HL-60 (cell line): ENCODE results near the gene CYP2C8.

ENCODE experiments used
- DNase-seq, 2 experiments: peaks; one replicate each; pipeline ENCODE4 v3.0.0-alpha.2; 2010 to 2020; ENCODE audit warnings: low read depth in 1 of 2, low spot score in 1 of 2
- H3K27ac ChIP-seq: fragments of 250-450 bp; sonication (Bioruptor Pico); replicated peaks from 2 replicates; pipeline ENCODE4 v1.5.1; 2020; ENCODE audit warnings: mild to moderate bottlenecking, moderate library complexity
- H3K27me3 ChIP-seq: fragments of 250-450 bp; sonication (Bioruptor Pico); 2 replicates; pipeline ENCODE4 v1.5.1; 2021; ENCODE audit warnings: mild to moderate bottlenecking, moderate library complexity; ENCODE audit not compliant: insufficient read depth, poor library complexity, severe bottlenecking
- H3K4me3 ChIP-seq: replicated peaks from 2 replicates; pipeline ENCODE4 v1.5.1; 2011; ENCODE audit warnings: mild to moderate bottlenecking, control low read depth, low read length; ENCODE audit not compliant: insufficient read depth
- GABPA ChIP-seq: IDR thresholded peaks from 2 replicates; pipeline ENCODE4 v1.6.1; 2012; ENCODE audit warnings: low read depth
- POLR2AphosphoS5 ChIP-seq: IDR thresholded peaks from 2 replicates; pipeline ENCODE4 v1.6.1; 2012; ENCODE audit warnings: low read depth
- SPI1 ChIP-seq: IDR thresholded peaks from 2 replicates; pipeline ENCODE4 v1.6.1; 2012; ENCODE audit warnings: low read depth, mild to moderate bottlenecking, borderline replicate concordance
- TF ChIP-seq, protein P1 (sequence below): IDR thresholded peaks from one replicate; pipeline ENCODE4 v1.5.1; 2011; ENCODE audit warnings: low read length, control low read depth, inconsistent platforms; ENCODE audit not compliant: insufficient read depth
- TF ChIP-seq, protein P2 (sequence below): IDR thresholded peaks from 2 replicates; pipeline ENCODE4 v1.6.1; 2012; ENCODE audit warnings: low read depth; ENCODE audit not compliant: insufficient replicate concordance

CYP2C8 gene

DNA sequence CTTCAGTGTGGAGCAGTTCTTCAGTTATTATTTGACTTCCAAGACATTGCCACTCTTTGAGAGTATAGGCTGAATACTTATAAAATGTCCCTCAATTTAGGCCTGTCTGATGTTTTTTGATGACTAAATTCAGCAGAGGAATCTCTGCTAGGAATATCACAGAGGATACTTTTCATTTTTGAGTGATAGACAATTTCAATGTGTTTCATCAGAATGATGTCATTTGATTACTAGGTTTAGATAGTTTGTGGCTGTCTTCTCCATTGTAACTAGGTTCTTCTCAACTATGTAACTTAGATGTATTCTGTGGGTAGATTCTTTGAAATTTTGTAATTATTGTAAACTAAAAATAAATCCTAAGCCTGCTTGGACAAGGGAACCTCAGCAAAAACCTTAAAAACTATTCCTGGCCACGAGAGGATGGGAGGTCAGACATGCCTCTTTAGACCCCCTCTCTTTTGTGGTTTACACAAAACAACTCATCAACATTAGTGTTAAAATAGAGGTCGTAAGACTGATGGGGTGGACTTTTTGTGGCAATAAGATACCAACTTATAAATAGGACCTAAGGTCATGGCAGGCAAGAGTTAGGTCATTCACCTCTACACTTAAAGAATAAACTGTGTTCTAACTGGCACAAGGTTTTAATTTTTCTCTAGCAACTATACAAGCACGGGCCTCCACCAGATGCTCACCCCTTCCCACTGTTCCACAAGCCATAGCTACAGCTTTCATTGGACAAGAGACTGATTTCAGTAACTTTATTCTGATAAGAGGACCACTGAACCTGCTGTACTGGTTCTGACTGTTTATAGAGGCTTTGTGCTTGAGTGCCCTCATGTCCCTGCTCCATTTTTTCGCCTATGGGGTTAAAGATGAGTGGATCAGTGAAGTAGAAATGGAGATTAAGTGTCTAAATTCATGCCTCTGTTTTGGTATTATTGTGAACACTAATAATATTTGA, 33.7 kb downstream of the CYP2C8 start:
- no peak for DNase-seq
- Histone ChIP-seq H3K27me3 (no peaks in the 10 kb centered on the region), H3K27ac (no peak overlapping the region), H3K4me3 (no peak overlapping the region)
- TF ChIP-seq, protein P1, sequence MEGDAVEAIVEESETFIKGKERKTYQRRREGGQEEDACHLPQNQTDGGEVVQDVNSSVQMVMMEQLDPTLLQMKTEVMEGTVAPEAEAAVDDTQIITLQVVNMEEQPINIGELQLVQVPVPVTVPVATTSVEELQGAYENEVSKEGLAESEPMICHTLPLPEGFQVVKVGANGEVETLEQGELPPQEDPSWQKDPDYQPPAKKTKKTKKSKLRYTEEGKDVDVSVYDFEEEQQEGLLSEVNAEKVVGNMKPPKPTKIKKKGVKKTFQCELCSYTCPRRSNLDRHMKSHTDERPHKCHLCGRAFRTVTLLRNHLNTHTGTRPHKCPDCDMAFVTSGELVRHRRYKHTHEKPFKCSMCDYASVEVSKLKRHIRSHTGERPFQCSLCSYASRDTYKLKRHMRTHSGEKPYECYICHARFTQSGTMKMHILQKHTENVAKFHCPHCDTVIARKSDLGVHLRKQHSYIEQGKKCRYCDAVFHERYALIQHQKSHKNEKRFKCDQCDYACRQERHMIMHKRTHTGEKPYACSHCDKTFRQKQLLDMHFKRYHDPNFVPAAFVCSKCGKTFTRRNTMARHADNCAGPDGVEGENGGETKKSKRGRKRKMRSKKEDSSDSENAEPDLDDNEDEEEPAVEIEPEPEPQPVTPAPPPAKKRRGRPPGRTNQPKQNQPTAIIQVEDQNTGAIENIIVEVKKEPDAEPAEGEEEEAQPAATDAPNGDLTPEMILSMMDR, result no peak
- TF ChIP-seq SPI1 (no peak), GABPA (no peak)
- TF ChIP-seq, protein P2, sequence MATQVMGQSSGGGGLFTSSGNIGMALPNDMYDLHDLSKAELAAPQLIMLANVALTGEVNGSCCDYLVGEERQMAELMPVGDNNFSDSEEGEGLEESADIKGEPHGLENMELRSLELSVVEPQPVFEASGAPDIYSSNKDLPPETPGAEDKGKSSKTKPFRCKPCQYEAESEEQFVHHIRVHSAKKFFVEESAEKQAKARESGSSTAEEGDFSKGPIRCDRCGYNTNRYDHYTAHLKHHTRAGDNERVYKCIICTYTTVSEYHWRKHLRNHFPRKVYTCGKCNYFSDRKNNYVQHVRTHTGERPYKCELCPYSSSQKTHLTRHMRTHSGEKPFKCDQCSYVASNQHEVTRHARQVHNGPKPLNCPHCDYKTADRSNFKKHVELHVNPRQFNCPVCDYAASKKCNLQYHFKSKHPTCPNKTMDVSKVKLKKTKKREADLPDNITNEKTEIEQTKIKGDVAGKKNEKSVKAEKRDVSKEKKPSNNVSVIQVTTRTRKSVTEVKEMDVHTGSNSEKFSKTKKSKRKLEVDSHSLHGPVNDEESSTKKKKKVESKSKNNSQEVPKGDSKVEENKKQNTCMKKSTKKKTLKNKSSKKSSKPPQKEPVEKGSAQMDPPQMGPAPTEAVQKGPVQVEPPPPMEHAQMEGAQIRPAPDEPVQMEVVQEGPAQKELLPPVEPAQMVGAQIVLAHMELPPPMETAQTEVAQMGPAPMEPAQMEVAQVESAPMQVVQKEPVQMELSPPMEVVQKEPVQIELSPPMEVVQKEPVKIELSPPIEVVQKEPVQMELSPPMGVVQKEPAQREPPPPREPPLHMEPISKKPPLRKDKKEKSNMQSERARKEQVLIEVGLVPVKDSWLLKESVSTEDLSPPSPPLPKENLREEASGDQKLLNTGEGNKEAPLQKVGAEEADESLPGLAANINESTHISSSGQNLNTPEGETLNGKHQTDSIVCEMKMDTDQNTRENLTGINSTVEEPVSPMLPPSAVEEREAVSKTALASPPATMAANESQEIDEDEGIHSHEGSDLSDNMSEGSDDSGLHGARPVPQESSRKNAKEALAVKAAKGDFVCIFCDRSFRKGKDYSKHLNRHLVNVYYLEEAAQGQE, result no peak

DNA sequence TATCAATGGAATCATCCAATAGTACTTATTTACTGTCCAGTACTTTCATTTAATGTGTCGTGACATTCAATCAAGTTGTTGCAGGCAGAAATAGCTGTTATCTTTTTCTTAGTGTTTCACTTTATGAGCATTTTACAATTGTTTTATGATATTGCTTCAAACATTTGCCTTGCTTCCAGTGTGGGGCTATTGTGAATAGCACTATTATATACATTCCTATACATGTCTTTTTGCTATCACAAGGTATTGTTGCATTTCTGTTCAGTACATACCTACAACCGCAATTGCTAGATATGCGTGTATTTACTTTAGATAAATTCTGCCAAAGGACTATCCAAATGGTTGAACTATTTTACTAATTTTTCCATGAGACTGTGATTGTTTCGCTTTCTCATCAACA, 34.9 kb downstream of the CYP2C8 start:
- no peak for DNase-seq
- Histone ChIP-seq H3K27ac (no peak overlapping the region), H3K27me3 (no peaks in the 10 kb centered on the region), H3K4me3 (no peak overlapping the region)
- TF ChIP-seq, protein P1, result no peak
- TF ChIP-seq GABPA (no peak), SPI1 (no peak), POLR2AphosphoS5 (no peak)
- TF ChIP-seq, protein P2, result no peak

DNA sequence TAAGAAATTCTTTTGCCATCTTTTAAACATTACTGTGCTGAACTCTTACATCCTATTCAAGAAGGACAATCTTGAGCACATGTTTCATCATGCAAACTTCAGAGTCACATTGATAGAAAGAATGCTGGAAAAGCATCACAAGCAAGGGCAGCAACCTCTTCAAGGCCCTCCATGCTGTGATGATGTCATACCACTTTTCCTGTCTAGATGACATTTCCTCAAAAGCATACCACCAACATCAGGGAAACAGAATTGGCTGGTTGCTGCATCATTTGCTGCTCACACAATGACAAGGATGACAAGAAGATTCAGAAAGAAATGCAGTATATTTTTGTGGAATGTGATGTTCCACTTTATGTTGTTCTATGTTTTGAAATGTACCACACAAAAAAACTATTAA, 37.6 kb downstream of the CYP2C8 start:
- TF ChIP-seq, protein P2, result no peak
- TF ChIP-seq, protein P1, result no peak
- TF ChIP-seq GABPA (no peak), POLR2AphosphoS5 (no peak), SPI1 (no peak)
- H3K27me3 ChIP-seq, result no peaks in the 10 kb centered on the region
- no peak overlapping the region for H3K4me3 ChIP-seq
- DNase-seq, result no peak
- H3K27ac ChIP-seq, result no peak overlapping the region
